NK-92 treated with Interleukin-12 subunit alpha and Interleukin-12 subunit beta, amount 100 ng/mL, for 24 hours (cell line): ENCODE data around the gene CCDC85A.

Source experiments
- DNase-seq: peaks from one replicate; lab custom pipeline; 2025; lab: John Stamatoyannopoulos, UW

CCDC85A gene

GRCh38 chr2:56309626-56310170 is 125.9 kb downstream of the CCDC85A start:
- DNase-seq, result no peak

- no peak for DNase-seq
Observed at GRCh38 chr2:56313500-56313921, 129.7 kb downstream of the CCDC85A start.

- DNase-seq, result no peak
Observed at GRCh38 chr2:56314371-56314770, 130.6 kb downstream of the CCDC85A start.

GRCh38 chr2:56314796-56315195 is 131.0 kb downstream of the CCDC85A start:
- no peak for DNase-seq

GRCh38 chr2:56315376-56315775 is 131.6 kb downstream of the CCDC85A start:
- no peak for DNase-seq

- no peak for DNase-seq
Observed at GRCh38 chr2:56316011-56316410, 132.2 kb downstream of the CCDC85A start.

- DNase-seq, result no peak
Observed at GRCh38 chr2:56318147-56318546, 134.4 kb downstream of the CCDC85A start.

GRCh38 chr2:56325661-56326345 is 142.0 kb downstream of the CCDC85A start:
- no peak for DNase-seq

GRCh38 chr2:56326346-56326741 is 142.6 kb downstream of the CCDC85A start:
- no peak for DNase-seq

GRCh38 chr2:56331810-56332209 is 148.0 kb downstream of the CCDC85A start:
- DNase-seq, result no peak

GRCh38 chr2:56333812-56334485 is 150.2 kb downstream of the CCDC85A start:
- no peak for DNase-seq

GRCh38 chr2:56334622-56335021 is 150.8 kb downstream of the CCDC85A start:
- DNase-seq, result no peak

GRCh38 chr2:56335101-56335500 is 151.3 kb downstream of the CCDC85A start:
- DNase-seq, result no peak

- no peak for DNase-seq
Observed at GRCh38 chr2:56337342-56337741, 153.6 kb downstream of the CCDC85A start.

- no peak for DNase-seq
Observed at GRCh38 chr2:56338232-56338631, 154.4 kb downstream of the CCDC85A start.

- DNase-seq, result no peak
Observed at GRCh38 chr2:56344771-56345170, 161.0 kb downstream of the CCDC85A start.

- no peak for DNase-seq
Observed at GRCh38 chr2:56347881-56348280, 164.1 kb downstream of the CCDC85A start.

- no peak for DNase-seq
Observed at GRCh38 chr2:56348392-56349210, 164.8 kb downstream of the CCDC85A start.

- DNase-seq, result no peak
Observed at GRCh38 chr2:56357655-56358295, 174.0 kb downstream of the CCDC85A start.

GRCh38 chr2:56361844-56362243 is 178.1 kb downstream of the CCDC85A start:
- DNase-seq, result no peak

- DNase-seq, result no peak
Observed at GRCh38 chr2:56364902-56365301, 181.1 kb downstream of the CCDC85A start.

GRCh38 chr2:56369316-56369715 is 185.5 kb downstream of the CCDC85A start:
- no peak for DNase-seq
